ENCODE data around the gene ANK2.

DNA sequence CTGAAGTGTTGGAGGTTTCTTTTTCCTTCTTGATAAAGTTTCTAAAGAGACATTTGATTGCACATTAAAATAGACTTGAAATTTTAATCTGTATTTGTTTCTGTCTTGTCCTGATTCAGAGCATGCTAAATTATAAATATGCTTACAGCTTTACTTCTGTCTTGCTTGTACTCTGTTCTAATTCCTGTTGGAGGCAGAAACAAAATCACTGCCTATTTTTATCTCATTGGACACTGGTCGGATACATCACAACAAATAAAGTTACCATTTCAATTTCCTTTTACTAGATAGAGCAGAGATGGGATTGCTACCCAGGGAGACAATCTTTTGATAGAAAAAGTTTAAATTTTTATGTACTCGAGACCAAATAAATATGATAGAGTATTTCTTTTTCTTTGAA is 6.9 kb downstream of the ANK2 start:
- TF ChIP-seq, protein P1, sequence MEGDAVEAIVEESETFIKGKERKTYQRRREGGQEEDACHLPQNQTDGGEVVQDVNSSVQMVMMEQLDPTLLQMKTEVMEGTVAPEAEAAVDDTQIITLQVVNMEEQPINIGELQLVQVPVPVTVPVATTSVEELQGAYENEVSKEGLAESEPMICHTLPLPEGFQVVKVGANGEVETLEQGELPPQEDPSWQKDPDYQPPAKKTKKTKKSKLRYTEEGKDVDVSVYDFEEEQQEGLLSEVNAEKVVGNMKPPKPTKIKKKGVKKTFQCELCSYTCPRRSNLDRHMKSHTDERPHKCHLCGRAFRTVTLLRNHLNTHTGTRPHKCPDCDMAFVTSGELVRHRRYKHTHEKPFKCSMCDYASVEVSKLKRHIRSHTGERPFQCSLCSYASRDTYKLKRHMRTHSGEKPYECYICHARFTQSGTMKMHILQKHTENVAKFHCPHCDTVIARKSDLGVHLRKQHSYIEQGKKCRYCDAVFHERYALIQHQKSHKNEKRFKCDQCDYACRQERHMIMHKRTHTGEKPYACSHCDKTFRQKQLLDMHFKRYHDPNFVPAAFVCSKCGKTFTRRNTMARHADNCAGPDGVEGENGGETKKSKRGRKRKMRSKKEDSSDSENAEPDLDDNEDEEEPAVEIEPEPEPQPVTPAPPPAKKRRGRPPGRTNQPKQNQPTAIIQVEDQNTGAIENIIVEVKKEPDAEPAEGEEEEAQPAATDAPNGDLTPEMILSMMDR (IDR thresholded peaks at IDR 0.05; ENCODE audit: insufficient read depth, low read length), result no peak
- TF ChIP-seq POLR2AphosphoS5 (IDR thresholded peaks at IDR 0.05; ENCODE audit: low read depth) (no peak), SPI1 (IDR thresholded peaks at IDR 0.05; ENCODE audit: borderline replicate concordance, low read depth) (no peak)
